HEK293T (cell line): ENCODE measurements around the gene FADS6.

Source experiments
- CTCF ChIA-PET: fragments of 350-600 bp; formaldehyde crosslinking; extraction: SDS; loops from one replicate; lab custom pipeline; 2021; ENCODE audit warnings: antibody characterized with exemption, inconsistent platforms; lab: Yijun Ruan, JAX
- POLR2A ChIA-PET: fragments of 350-600 bp; formaldehyde crosslinking; extraction: SDS; loops from one replicate; lab custom pipeline; 2020; ENCODE audit warnings: antibody characterized with exemption, inconsistent platforms; lab: Yijun Ruan, JAX
- DNase-seq: peaks from one replicate; pipeline ENCODE4 v3.0.0; 2012; ENCODE audit warnings: mixed read lengths; ENCODE audit errors: extremely low spot score
- ARNT ChIP-seq: fragments of 450-650 bp; IDR thresholded peaks from 2 replicates; pipeline ENCODE4 v1.6.1; 2017; ENCODE audit warnings: mild to moderate bottlenecking
- BHLHE40 ChIP-seq: fragments of 450-650 bp; IDR thresholded peaks from 2 replicates; pipeline ENCODE4 v1.6.1; 2016; ENCODE audit warnings: mild to moderate bottlenecking, moderate library complexity, borderline replicate concordance
- CTBP1 ChIP-seq: fragments of 450-650 bp; IDR thresholded peaks from 2 replicates; pipeline ENCODE4 v1.6.1; 2016; ENCODE audit warnings: borderline replicate concordance
- ELF4 ChIP-seq: fragments of 450-650 bp; IDR thresholded peaks from 2 replicates; pipeline ENCODE4 v1.6.1; 2017; ENCODE audit warnings: antibody characterized with exemption
- FOXA1 ChIP-seq: fragments of 450-650 bp; IDR thresholded peaks from 2 replicates; pipeline ENCODE4 v1.6.1; 2016; ENCODE audit warnings: mild to moderate bottlenecking
- FOXK2 ChIP-seq: fragments of 450-650 bp; IDR thresholded peaks from 2 replicates; pipeline ENCODE4 v1.6.1; 2016; ENCODE audit warnings: mild to moderate bottlenecking
- FOXM1 ChIP-seq: fragments of 450-650 bp; IDR thresholded peaks from 2 replicates; pipeline ENCODE4 v1.6.1; 2017; ENCODE audit warnings: mild to moderate bottlenecking, borderline replicate concordance
- HDGF ChIP-seq: fragments of 450-650 bp; IDR thresholded peaks from 2 replicates; pipeline ENCODE4 v1.6.1; 2017; ENCODE audit warnings: antibody characterized with exemption, borderline replicate concordance
- L3MBTL2 ChIP-seq: fragments of 450-650 bp; conservative IDR thresholded peaks from 2 replicates; pipeline ENCODE4 v1.6.1; 2016; ENCODE audit warnings: mild to moderate bottlenecking
- LEF1 ChIP-seq: fragments of 450-650 bp; IDR thresholded peaks from 2 replicates; pipeline ENCODE4 v1.6.1; 2017; ENCODE audit warnings: mild to moderate bottlenecking, borderline replicate concordance
- NFRKB ChIP-seq: fragments of 450-650 bp; IDR thresholded peaks from 2 replicates; pipeline ENCODE4 v1.6.1; 2016; ENCODE audit warnings: mild to moderate bottlenecking, moderate library complexity
- PKNOX1 ChIP-seq: fragments of 450-650 bp; IDR thresholded peaks from 2 replicates; pipeline ENCODE4 v1.6.1; 2016
- SP1 ChIP-seq: fragments of 450-650 bp; IDR thresholded peaks from 2 replicates; pipeline ENCODE4 v1.6.1; 2017
- SUZ12 ChIP-seq: fragments of 450-650 bp; IDR thresholded peaks from 2 replicates; pipeline ENCODE4 v1.6.1; 2016; ENCODE audit warnings: mild to moderate bottlenecking
- TARDBP ChIP-seq: fragments of 450-650 bp; IDR thresholded peaks from 2 replicates; pipeline ENCODE4 v1.6.1; 2016
- ZNF384 ChIP-seq: fragments of 450-650 bp; IDR thresholded peaks from 2 replicates; pipeline ENCODE4 v1.6.1; 2016

The FADS6 gene

GRCh38 chr17:74925242-74925641 is 31.8 kb upstream of the FADS6 start:
- no peak for TF ChIP-seq HDGF
- TF ChIP-seq TARDBP, result no peak
- TF ChIP-seq L3MBTL2, result no peak
- no peak for TF ChIP-seq BHLHE40
- TF ChIP-seq LEF1, result no peak
- no peak for TF ChIP-seq FOXK2
- no peak for TF ChIP-seq CTBP1
- no peak for TF ChIP-seq SP1
- TF ChIP-seq FOXA1, result no peak
- no peak for TF ChIP-seq FOXM1
- no peak for TF ChIP-seq ELF4
- no peak for TF ChIP-seq ARNT
- TF ChIP-seq PKNOX1, result no peak
- TF ChIP-seq ZNF384, result no peak
- POLR2A ChIA-PET, result interaction anchor here (1.7 kb wide), 1 partner anchor 52 kb away, joined by 6 read pairs; the partner anchor contains the start of gene FDXR
- DNase-seq, result no peak
- CTCF ChIA-PET, result interaction anchor here (1.0 to 1.5 kb wide), 3 partner anchors 11 to 36 kb away, joined by 8 to 10 read pairs (median 8); no protein-coding TSS in a partner anchor

- ChIA-PET CTCF (interaction anchor here (0.6 to 2.8 kb wide), 7 partner anchors 11 to 51 kb away, joined by 3 to 23 read pairs (median 7); partner anchors contain the start of gene FDXR), POLR2A (interaction anchor here (1.7 to 2.4 kb wide), 3 partner anchors 51 to 88 kb away, joined by 6 to 11 read pairs (median 10); partner anchors contain the start of genes FDXR and MRPL58)
Measured at GRCh38 chr17:74924250-74924948, 31.0 kb upstream of the FADS6 start, which contains the start of gene OTOP2. TSS of gene OTOP2 (plus strand) at chr17:74924273. CDS start at chr17:74924633, 360 bp downstream.

GRCh38 chr17:74923538-74924249 is 30.3 kb upstream of the FADS6 start:
- POLR2A ChIA-PET, result interaction anchor here (1.5 to 2.4 kb wide), 3 partner anchors 48 to 89 kb away, joined by 3 to 11 read pairs (median 10); partner anchors contain the start of genes FDXR and MRPL58
- peak; percentile 95 for DNase-seq
- peak; percentile 98 for TF ChIP-seq L3MBTL2
- 0 out of 2 replicates have a peak, but pooled peaks have one; percentile 38 for TF ChIP-seq TARDBP
- no peak for TF ChIP-seq ZNF384
- TF ChIP-seq PKNOX1, result no peak; the same call in 1 of the 2 replicates
- CTCF ChIA-PET, result interaction anchor here (0.8 to 2.8 kb wide), 6 partner anchors 10 to 51 kb away, joined by 3 to 23 read pairs (median 8); partner anchors contain the start of gene FDXR

More at GRCh38 chr17:74924250-74924948, 31.0 kb upstream of the FADS6 start, which contains the start of gene OTOP2:
- no peak for DNase-seq
- TF ChIP-seq ZNF384, result no peak
- TF ChIP-seq FOXK2, result no peak

- CTCF ChIA-PET, result interaction anchor here (0.6 to 2.8 kb wide), 7 partner anchors 10 to 992 kb away, joined by 3 to 23 read pairs (median 3); no protein-coding TSS in a partner anchor
- TF ChIP-seq FOXM1, result no peak
- TF ChIP-seq PKNOX1, result no peak
- TF ChIP-seq LEF1, result no peak
- no peak for TF ChIP-seq NFRKB
- TF ChIP-seq SP1, result no peak
- no peak for TF ChIP-seq SUZ12
- TF ChIP-seq FOXK2, result no peak
- no peak for TF ChIP-seq ZNF384
- TF ChIP-seq CTBP1, result no peak
- TF ChIP-seq FOXA1, result no peak
- no peak for TF ChIP-seq BHLHE40
- DNase-seq, result peak; percentile 77
- POLR2A ChIA-PET, result interaction anchor here (0.6 to 2.4 kb wide), 4 partner anchors 38 to 89 kb away, joined by 3 to 11 read pairs (median 6); partner anchors contain the start of genes FDXR and MRPL58
Measured at GRCh38 chr17:74922694-74923537, 29.5 kb upstream of the FADS6 start, which contains the start of gene USH1G. TSS of gene USH1G (minus strand) at chr17:74923255. CDS start at chr17:74923073, 182 bp downstream.

GRCh38 chr17:74922172-74922571 is 28.7 kb upstream of the FADS6 start:
- ChIA-PET CTCF (interaction anchor here (0.6 to 2.8 kb wide), 5 partner anchors 10 to 993 kb away, joined by 3 to 23 read pairs (median 3); no protein-coding TSS in a partner anchor), POLR2A (interaction anchor here (0.6 to 2.4 kb wide), 4 partner anchors 39 to 90 kb away, joined by 3 to 11 read pairs (median 6); partner anchors contain the start of genes FDXR and MRPL58)
- DNase-seq, result no peak
- TF ChIP-seq L3MBTL2 (no peak), FOXA1 (no peak), ELF4 (no peak), NFRKB (no peak), ZNF384 (no peak), BHLHE40 (no peak), PKNOX1 (no peak), HDGF (no peak), LEF1 (no peak), CTBP1 (no peak), TARDBP (no peak), ARNT (no peak), SUZ12 (no peak), FOXK2 (no peak), SP1 (no peak), FOXM1 (no peak)
